ENCODE measurements around the gene PPM1L. TPM values are rescaled to one million over a fixed set of nuclear protein-coding genes. Genes with fewer than 3 reads are reported as not detected.

PPM1L gene
- total RNA-seq, 1 experiment from 2014 or later, result 5.0 TPM

DNA sequence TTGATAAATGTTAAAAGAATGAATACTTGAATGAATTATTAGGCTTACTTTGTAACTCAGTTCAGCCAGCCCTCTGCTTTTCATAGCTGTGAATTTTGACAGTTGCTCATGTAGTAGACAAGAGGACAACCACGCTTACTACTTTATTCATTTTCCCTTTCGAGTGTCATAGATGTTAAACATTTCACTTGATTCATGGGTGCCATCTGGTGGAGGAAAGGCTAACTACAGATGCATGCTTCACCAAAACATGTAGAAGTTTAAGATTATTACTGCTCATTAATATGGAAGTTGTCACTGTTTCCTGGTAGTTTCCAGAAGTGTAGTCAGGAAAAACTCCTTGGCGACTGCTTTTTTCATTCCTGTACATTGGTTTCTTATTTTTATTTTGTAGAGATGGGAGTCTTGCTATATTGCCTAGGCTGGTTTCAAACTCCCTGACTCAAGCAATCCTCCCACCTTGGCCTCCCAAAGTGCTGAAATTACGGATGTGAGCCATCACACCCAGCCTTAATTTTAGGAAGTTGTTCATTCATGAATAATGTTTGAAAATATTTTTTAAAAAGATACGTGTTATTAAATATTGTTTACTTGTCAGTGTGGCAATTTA is 186.0 kb downstream of the PPM1L start:
- ChIA-PET POLR2A (ENCODE audit: unreplicated experiment) (interaction anchor here (0.6 to 0.7 kb wide), 2 partner anchors 236 to 265 kb away, joined by 3 read pairs; partner anchors contain the start of gene ARL14), CTCF (interaction anchor here (0.6 to 1.1 kb wide), 7 partner anchors 15 to 366 kb away, joined by 3 to 5 read pairs (median 3); no protein-coding TSS in a partner anchor)
- Histone ChIP-seq H3K4me2 (no peak overlapping the region), H2AFZ (no peak overlapping the region), H3K9me3 (ENCODE audit: insufficient read depth, low read depth) (no peaks in the 10 kb centered on the region), H3K4me3 (no peak overlapping the region), H3K79me2 (ENCODE audit: low read depth) (no peaks in the 10 kb centered on the region), H3K27me3 (ENCODE audit: insufficient read depth, low read depth) (no peaks in the 10 kb centered on the region), H3F3A (ENCODE audit: insufficient read depth, low read depth) (no peaks in the 10 kb centered on the region), H3K9me2 (ENCODE audit: insufficient read depth) (no peaks in the 10 kb centered on the region), H3K4me1 (replicated peaks; ENCODE audit: insufficient read depth) (no peaks in the 10 kb centered on the region), H4K20me1 (ENCODE audit: insufficient read depth) (no peaks in the 10 kb centered on the region), H3K27ac (no peak overlapping the region), H3K36me3 (ENCODE audit: low read depth) (no peaks in the 10 kb centered on the region)
- peak; percentile 50 to 66 for DNase-seq
- intact Hi-C loops (cut with micrococcal nuclease; ENCODE audit: unreplicated experiment), result loop anchor here (1.0 to 5.0 kb wide), 5 partner anchors 235 to 495 kb away; partner anchors contain the start of gene TRIM59
- no peak for TF ChIP-seq EZH2 (IDR thresholded peaks at IDR 0.05; ENCODE audit: low read depth)
- TF ChIP-seq, protein P1, sequence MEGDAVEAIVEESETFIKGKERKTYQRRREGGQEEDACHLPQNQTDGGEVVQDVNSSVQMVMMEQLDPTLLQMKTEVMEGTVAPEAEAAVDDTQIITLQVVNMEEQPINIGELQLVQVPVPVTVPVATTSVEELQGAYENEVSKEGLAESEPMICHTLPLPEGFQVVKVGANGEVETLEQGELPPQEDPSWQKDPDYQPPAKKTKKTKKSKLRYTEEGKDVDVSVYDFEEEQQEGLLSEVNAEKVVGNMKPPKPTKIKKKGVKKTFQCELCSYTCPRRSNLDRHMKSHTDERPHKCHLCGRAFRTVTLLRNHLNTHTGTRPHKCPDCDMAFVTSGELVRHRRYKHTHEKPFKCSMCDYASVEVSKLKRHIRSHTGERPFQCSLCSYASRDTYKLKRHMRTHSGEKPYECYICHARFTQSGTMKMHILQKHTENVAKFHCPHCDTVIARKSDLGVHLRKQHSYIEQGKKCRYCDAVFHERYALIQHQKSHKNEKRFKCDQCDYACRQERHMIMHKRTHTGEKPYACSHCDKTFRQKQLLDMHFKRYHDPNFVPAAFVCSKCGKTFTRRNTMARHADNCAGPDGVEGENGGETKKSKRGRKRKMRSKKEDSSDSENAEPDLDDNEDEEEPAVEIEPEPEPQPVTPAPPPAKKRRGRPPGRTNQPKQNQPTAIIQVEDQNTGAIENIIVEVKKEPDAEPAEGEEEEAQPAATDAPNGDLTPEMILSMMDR (conservative IDR thresholded peaks at IDR 0.05), result peak; percentile 93
- BruUV-seq (replicated peaks), result no TSS peak

DNA sequence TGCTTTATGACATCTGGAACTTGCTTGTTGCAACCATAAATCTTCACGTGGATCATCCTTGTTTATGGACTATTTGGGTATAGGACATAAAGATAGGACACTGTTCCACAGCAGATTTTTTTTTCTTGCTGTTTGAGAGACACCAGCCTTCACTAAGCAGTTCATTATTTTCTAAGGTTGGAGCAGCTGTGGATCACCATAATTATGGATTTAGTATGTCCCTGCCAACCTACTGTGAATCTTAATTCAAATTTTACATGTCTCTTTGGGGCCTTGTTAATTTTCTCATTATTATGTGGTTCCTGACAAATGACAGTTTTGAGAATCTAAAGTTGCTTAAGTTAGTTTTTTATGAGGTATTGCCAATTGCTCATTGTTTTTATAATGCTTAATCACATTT is 188.0 kb downstream of the PPM1L start:
- BruUV-seq (replicated peaks), result no TSS peak

DNA sequence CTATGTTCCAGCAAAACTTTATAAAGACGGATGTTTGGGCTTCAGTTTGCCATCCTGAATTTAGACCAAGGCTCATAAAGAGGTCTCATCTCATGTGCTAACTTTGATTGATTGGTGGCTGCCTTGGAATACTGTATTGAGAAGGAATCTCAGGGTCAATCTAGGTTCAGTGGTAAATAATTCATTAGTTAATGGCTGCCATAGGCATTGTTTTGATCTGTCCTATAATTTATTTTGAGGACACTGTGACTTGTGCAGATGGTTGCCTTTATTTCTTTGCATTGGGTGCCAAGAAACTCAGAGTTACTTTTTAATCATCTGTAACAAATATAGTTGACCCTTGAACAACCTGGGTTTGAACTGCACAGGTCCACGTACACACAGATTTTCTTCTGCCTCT is 189.3 kb downstream of the PPM1L start:
- Histone ChIP-seq H3K27me3 (ENCODE audit: insufficient read depth, low read depth) (no peaks in the 10 kb centered on the region), H3K79me2 (ENCODE audit: low read depth) (no peaks in the 10 kb centered on the region), H3K4me3 (no peak overlapping the region), H3K36me3 (ENCODE audit: low read depth) (no peaks in the 10 kb centered on the region), H3K4me1 (replicated peaks; ENCODE audit: insufficient read depth) (no peaks in the 10 kb centered on the region), H3K4me2 (no peak overlapping the region), H4K20me1 (ENCODE audit: insufficient read depth) (no peaks in the 10 kb centered on the region), H3K27ac (no peak overlapping the region), H3K9me2 (ENCODE audit: insufficient read depth) (no peaks in the 10 kb centered on the region), H3F3A (ENCODE audit: insufficient read depth, low read depth) (no peaks in the 10 kb centered on the region), H3K9me3 (ENCODE audit: insufficient read depth, low read depth) (no peaks in the 10 kb centered on the region), H2AFZ (no peak overlapping the region)
- DNase-seq, result no peak
- TF ChIP-seq, protein P1 (conservative IDR thresholded peaks at IDR 0.05), result no peak
- no peak for TF ChIP-seq EZH2 (IDR thresholded peaks at IDR 0.05; ENCODE audit: low read depth)
- ChIA-PET CTCF (no interaction called here), POLR2A (ENCODE audit: unreplicated experiment) (no interaction called here)
- BruUV-seq (replicated peaks), result no TSS peak
- intact Hi-C loops (cut with micrococcal nuclease; ENCODE audit: unreplicated experiment), result no loop called here

More for the DNA sequence above, 188.0 kb downstream of the PPM1L start:
- Histone ChIP-seq H3K9me2 (ENCODE audit: insufficient read depth) (no peaks in the 10 kb centered on the region), H3K4me3 (no peak overlapping the region), H3K79me2 (ENCODE audit: low read depth) (no peaks in the 10 kb centered on the region), H3K4me1 (replicated peaks; ENCODE audit: insufficient read depth) (no peaks in the 10 kb centered on the region), H3K27me3 (ENCODE audit: insufficient read depth, low read depth) (no peaks in the 10 kb centered on the region), H4K20me1 (ENCODE audit: insufficient read depth) (no peaks in the 10 kb centered on the region), H3K4me2 (no peak overlapping the region), H3K36me3 (ENCODE audit: low read depth) (no peaks in the 10 kb centered on the region), H3K27ac (no peak overlapping the region), H2AFZ (no peak overlapping the region), H3F3A (ENCODE audit: insufficient read depth, low read depth) (no peaks in the 10 kb centered on the region), H3K9me3 (ENCODE audit: insufficient read depth, low read depth) (no peaks in the 10 kb centered on the region)
- POLR2A ChIA-PET (ENCODE audit: unreplicated experiment), result no interaction called here
- no peak for TF ChIP-seq EZH2 (IDR thresholded peaks at IDR 0.05; ENCODE audit: low read depth)
- TF ChIP-seq, protein P1 (conservative IDR thresholded peaks at IDR 0.05), result no peak
- CTCF ChIA-PET, result no interaction called here
- intact Hi-C loops (cut with micrococcal nuclease; ENCODE audit: unreplicated experiment), result loop anchor here (5.0 kb wide), 3 partner anchors 257 to 497 kb away; partner anchors contain the start of gene TRIM59
- no peak for DNase-seq

Measured in PC-9 (cell line).